HepG2 (cell line): ENCODE results near the gene LRRC42. TPM values are rescaled to one million over a fixed set of nuclear protein-coding genes. Genes with fewer than 3 reads are reported as not detected.

Experiments
- CHD2 ChIP-seq: IDR thresholded peaks from 2 replicates; pipeline ENCODE4 v1.6.1; 2011; ENCODE audit warnings: low read depth, low read length, improper control_type of control experiment
- HDAC1 ChIP-seq: sonication (generic); formaldehyde crosslinking; IDR thresholded peaks from 2 replicates; pipeline ENCODE4 v1.5.1; 2020; ENCODE audit warnings: mild to moderate bottlenecking, missing genetic modification reagents
- HNRNPH1 ChIP-seq: fragments of 200-400 bp; formaldehyde crosslinking; optimal IDR thresholded peaks from 2 replicates; pipeline ENCODE3; 2017; ENCODE audit warnings: mild to moderate bottlenecking, low read depth, low read length
- HNRNPUL1 ChIP-seq: fragments of 200-400 bp; formaldehyde crosslinking; IDR thresholded peaks from 2 replicates; pipeline ENCODE4 v1.6.1; 2017; ENCODE audit warnings: low read depth, mild to moderate bottlenecking, low read length, moderate library complexity
- HOXA9 ChIP-seq: sonication (generic); formaldehyde crosslinking; IDR thresholded peaks from 2 replicates; pipeline ENCODE4 v1.8.1; 2022; ENCODE audit warnings: missing genetic modification reagents, mild to moderate bottlenecking, moderate library complexity, borderline replicate concordance
- IRF2 ChIP-seq: IDR thresholded peaks from 2 replicates; pipeline ENCODE4 v1.6.1; 2018; ENCODE audit warnings: missing genetic modification reagents, missing compliant biosample characterization
- KDM5B ChIP-seq: sonication (generic); formaldehyde crosslinking; IDR thresholded peaks from 2 replicates; pipeline ENCODE4 v1.4.0; 2020; ENCODE audit warnings: missing genetic modification reagents, mild to moderate bottlenecking, borderline replicate concordance
- MLX ChIP-seq: IDR thresholded peaks from 2 replicates; pipeline ENCODE4 v1.6.1; 2016
- NFIB ChIP-seq: sonication (generic); formaldehyde crosslinking; IDR thresholded peaks from 2 replicates; pipeline ENCODE4 v1.9.0; 2021; ENCODE audit warnings: missing genetic modification reagents, mild to moderate bottlenecking, borderline replicate concordance
- PRPF4 ChIP-seq: fragments of 200-400 bp; formaldehyde crosslinking; IDR thresholded peaks from 2 replicates; pipeline ENCODE4 v1.6.1; 2016; ENCODE audit warnings: low read length, low read depth; ENCODE audit not compliant: poor library complexity, severe bottlenecking
- RAD51 ChIP-seq: fragments of 450-650 bp; IDR thresholded peaks from 2 replicates; pipeline ENCODE4 v1.6.1; 2016; ENCODE audit warnings: borderline replicate concordance
- RARA ChIP-seq: IDR thresholded peaks from 2 replicates; pipeline ENCODE4 v1.6.1; 2016; ENCODE audit warnings: missing genetic modification reagents, missing compliant biosample characterization
- STAT5B ChIP-seq: sonication (generic); formaldehyde crosslinking; IDR thresholded peaks from 2 replicates; pipeline ENCODE4 v1.4.0; 2020; ENCODE audit warnings: missing genetic modification reagents
- TEAD3 ChIP-seq: optimal IDR thresholded peaks from 2 replicates; pipeline ENCODE3; 2016; ENCODE audit warnings: borderline replicate concordance
- TMF1 ChIP-seq: sonication (generic); formaldehyde crosslinking; IDR thresholded peaks from 2 replicates; pipeline ENCODE4 v1.8.1; 2022; ENCODE audit warnings: low read depth, missing genetic modification reagents
- ZEB1 ChIP-seq: IDR thresholded peaks from 2 replicates; pipeline ENCODE4 v1.6.1; 2012; ENCODE audit warnings: mild to moderate bottlenecking, low read depth, inconsistent platforms; ENCODE audit not compliant: insufficient replicate concordance
- ZFP91 ChIP-seq: sonication (generic); formaldehyde crosslinking; IDR thresholded peaks from 2 replicates; pipeline ENCODE4 v1.9.0; 2022; ENCODE audit warnings: missing genetic modification reagents, mild to moderate bottlenecking, borderline replicate concordance
- ZMYM2 ChIP-seq: sonication (generic); formaldehyde crosslinking; IDR thresholded peaks from 2 replicates; pipeline ENCODE4 v1.8.0; 2022; ENCODE audit warnings: mild to moderate bottlenecking, missing genetic modification reagents
- ZNF317 ChIP-seq: sonication (generic); formaldehyde crosslinking; IDR thresholded peaks from 2 replicates; pipeline ENCODE4 v1.5.0; 2020; ENCODE audit warnings: mild to moderate bottlenecking, missing genetic modification reagents
- ZNF512 ChIP-seq: sonication (generic); formaldehyde crosslinking; IDR thresholded peaks from 2 replicates; pipeline ENCODE4 v1.4.0; 2020; ENCODE audit warnings: mild to moderate bottlenecking, missing genetic modification reagents
- ZNF687 ChIP-seq: sonication (generic); formaldehyde crosslinking; IDR thresholded peaks from 2 replicates; pipeline ENCODE4 v1.5.1; 2020; ENCODE audit warnings: mild to moderate bottlenecking, missing genetic modification reagents, moderate library complexity
- ZNF792 ChIP-seq: IDR thresholded peaks from 2 replicates; pipeline ENCODE4 v1.6.1; 2016
- polyA plus RNA-seq, 8 experiments: library from polyadenylated mRNA; depleted of rRNA in 3 of 8; stranded (reverse) in 7 of 8; unstranded in 1 of 8; fragments of >200 nt; fragmentation: Illumina TruSeq in 4 of 8; extraction: Trizol in 4 of 8; gene quantifications; 2 replicates each; pipeline versions ENCODE4 v1.2.1 to v1.2.3, GENCODE V29; 2011 to 2016; ENCODE audit warnings: low read depth in 4 of 8, missing spikeins in 1 of 8, mixed read lengths in 1 of 8; ENCODE audit not compliant: insufficient read depth in 1 of 8
- total RNA-seq, 5 experiments: library from RNA; depleted of rRNA; stranded (reverse); fragments of >200 nt; fragmentation: Illumina TruSeq; extraction: Trizol; gene quantifications; 2 replicates each; pipeline ENCODE4 v1.2.3, GENCODE V29; 2016; ENCODE audit warnings: low read depth in 1 of 5

The LRRC42 gene
- total and polyA plus RNA-seq, 2 of the 13 experiments (the other 11 are each of a cell fraction or from before 2014, with no cell fraction given) = 30.6 to 43.6 TPM

GRCh38 chr1:54013393-54014008 lies 67.4 kb downstream of the LRRC42 start (continued):
- TF ChIP-seq ZNF687 = peak; percentile 27; the same call in 1 of the 2 replicates
- no peak for TF ChIP-seq HNRNPUL1
- no peak for TF ChIP-seq IRF2 (CRISPR knock-in tag)
- no peak for TF ChIP-seq ZNF512 (CRISPR knock-in tag)
- no peak for TF ChIP-seq ZFP91
- TF ChIP-seq TMF1 (CRISPR knock-in tag) = no peak
- no peak for TF ChIP-seq STAT5B (CRISPR knock-in tag)
- no peak for TF ChIP-seq HNRNPH1
- peak; percentile 51; the same call in 1 of the 2 replicates for TF ChIP-seq RARA (CRISPR knock-in tag)
- TF ChIP-seq KDM5B (CRISPR knock-in tag) = peak; percentile 52; the same call in 1 of the 2 replicates
- TF ChIP-seq ZNF792 (CRISPR knock-in tag) = no peak
- TF ChIP-seq ZEB1 = no peak
- no peak for TF ChIP-seq PRPF4
- no peak for TF ChIP-seq CHD2
- TF ChIP-seq TEAD3 (CRISPR knock-in tag) = no peak
- no peak for TF ChIP-seq RAD51
- no peak for TF ChIP-seq ZNF317 (CRISPR knock-in tag)
- TF ChIP-seq HDAC1 (CRISPR knock-in tag) = peak; percentile 36; the same call in 1 of the 2 replicates
- TF ChIP-seq MLX = no peak
- no peak for TF ChIP-seq HOXA9 (CRISPR knock-in tag)
- peak; percentile 85; the same call in 1 of the 2 replicates for TF ChIP-seq ZMYM2 (CRISPR knock-in tag)
- TF ChIP-seq NFIB (CRISPR knock-in tag) = no peak
